ENCODE measurements around the gene EXOC7. TPM values are rescaled to one million over a fixed set of nuclear protein-coding genes. Genes with fewer than 3 reads are reported as not detected.
"Not testable (repeated sequence)": the region's sequence is repeated elsewhere in the genome, so short reads cannot be mapped to it uniquely, and the experiment has no call there.

The EXOC7 gene
- total RNA-seq, 1 donor from 2014 or later, result 91.1 TPM

- ATAC-seq, result no peak
Observed at GRCh38 chr17:76075364-76076145, 28.0 kb downstream of the EXOC7 start.

- ATAC-seq, result no peak
Observed at GRCh38 chr17:76074390-76075363, 28.9 kb downstream of the EXOC7 start, which contains the start of gene GALR2. GALR2 (plus strand) TSS chr17:76074781; CDS start chr17:76074884, 103 bp downstream.

GRCh38 chr17:76072148-76072858 is 31.3 kb downstream of the EXOC7 start, which contains the start of gene SRP68:
SRP68 (minus strand) TSS chr17:76072517; CDS start chr17:76072491, 26 bp downstream.
- ATAC-seq, result peak; percentile 90

- ATAC-seq, result peak; percentile 5
Observed at GRCh38 chr17:76071531-76072147, 31.9 kb downstream of the EXOC7 start.

- peak; percentile 70 for ATAC-seq
Observed at GRCh38 chr17:76065775-76066174, 37.8 kb downstream of the EXOC7 start.

- no peak for ATAC-seq
Observed at GRCh38 chr17:76063875-76064546, 39.6 kb downstream of the EXOC7 start.

GRCh38 chr17:76058264-76058663 is 45.3 kb downstream of the EXOC7 start:
- not testable (repeated sequence) for ATAC-seq

- peak; percentile 81 for ATAC-seq
Observed at GRCh38 chr17:76056882-76057281, 46.7 kb downstream of the EXOC7 start.

- ATAC-seq, result peak; percentile 82
Observed at GRCh38 chr17:76054112-76054476, 49.5 kb downstream of the EXOC7 start.

GRCh38 chr17:76053246-76054111 is 50.1 kb downstream of the EXOC7 start:
- ATAC-seq, result peak; percentile 58

GRCh38 chr17:76051561-76051960 is 52.0 kb downstream of the EXOC7 start:
- ATAC-seq, result no peak

- peak; percentile 76 for ATAC-seq
Observed at GRCh38 chr17:76050538-76051467, 52.8 kb downstream of the EXOC7 start.

- ATAC-seq, result no peak
Observed at GRCh38 chr17:76049836-76050537, 53.6 kb downstream of the EXOC7 start.

- ATAC-seq, result no peak
Observed at GRCh38 chr17:76049239-76049638, 54.3 kb downstream of the EXOC7 start.

GRCh38 chr17:76048711-76049110 is 54.9 kb downstream of the EXOC7 start:
- no peak for ATAC-seq

- ATAC-seq, result no peak
Observed at GRCh38 chr17:76048025-76048605, 55.5 kb downstream of the EXOC7 start.

- peak; percentile 56 for ATAC-seq
Observed at GRCh38 chr17:76046064-76046463, 57.5 kb downstream of the EXOC7 start.

GRCh38 chr17:76044475-76045007 is 59.0 kb downstream of the EXOC7 start:
- ATAC-seq, result peak; percentile 68

All from esophagus mucosa (tissue), 1 donor.